Neural crest cell (in vitro differentiated cells): Measurements from ENCODE around the gene XRN2. TPM values are rescaled to one million over a fixed set of nuclear protein-coding genes. Genes with fewer than 3 reads are reported as not detected.
A peak's percentile ranks its signal among the peaks of the same experiment; 100 is the strongest.

ENCODE experiments used
- DNase-seq: peaks from one replicate; pipeline ENCODE4 v3.0.0; 2021; ENCODE audit warnings: low read depth, mixed read lengths, low spot score
- H3K27ac Mint-ChIP-seq: one replicate; pipeline ENCODE4 v1.8.0; 2021; ENCODE audit warnings: mild to moderate bottlenecking, mixed read lengths; ENCODE audit not compliant: unreplicated experiment
- H3K27me3 Mint-ChIP-seq: 2 replicates; pipeline ENCODE4 v1.8.0; 2021; ENCODE audit warnings: low read depth, mild to moderate bottlenecking, mixed read lengths
- H3K36me3 Mint-ChIP-seq: 2 replicates; pipeline ENCODE4 v1.8.0; 2021; ENCODE audit warnings: low read depth, mild to moderate bottlenecking, mixed read lengths
- H3K4me1 Mint-ChIP-seq: 2 replicates; pipeline ENCODE4 v1.8.0; 2021; ENCODE audit warnings: mixed read lengths
- H3K4me3 Mint-ChIP-seq: one replicate; pipeline ENCODE4 v1.8.0; 2021; ENCODE audit warnings: mild to moderate bottlenecking, mixed read lengths
- H3K9me3 Mint-ChIP-seq: 2 replicates; pipeline ENCODE4 v1.8.0; 2021; ENCODE audit warnings: mixed read lengths
- total RNA-seq: library from RNA; stranded (reverse); gene quantifications from 2 replicates; pipeline ENCODE4 v1.2.1, GENCODE V29; 2021
- TF ChIP-seq, protein P1 (sequence below): fragments of 200-600 bp; sonication (generic); conservative IDR thresholded peaks from 2 replicates; pipeline ENCODE4 v1.5.0; 2021; ENCODE audit warnings: antibody characterized with exemption, mild to moderate bottlenecking

XRN2 gene
- total RNA-seq, 1 donor from 2014 or later, result 101 TPM

DNA sequence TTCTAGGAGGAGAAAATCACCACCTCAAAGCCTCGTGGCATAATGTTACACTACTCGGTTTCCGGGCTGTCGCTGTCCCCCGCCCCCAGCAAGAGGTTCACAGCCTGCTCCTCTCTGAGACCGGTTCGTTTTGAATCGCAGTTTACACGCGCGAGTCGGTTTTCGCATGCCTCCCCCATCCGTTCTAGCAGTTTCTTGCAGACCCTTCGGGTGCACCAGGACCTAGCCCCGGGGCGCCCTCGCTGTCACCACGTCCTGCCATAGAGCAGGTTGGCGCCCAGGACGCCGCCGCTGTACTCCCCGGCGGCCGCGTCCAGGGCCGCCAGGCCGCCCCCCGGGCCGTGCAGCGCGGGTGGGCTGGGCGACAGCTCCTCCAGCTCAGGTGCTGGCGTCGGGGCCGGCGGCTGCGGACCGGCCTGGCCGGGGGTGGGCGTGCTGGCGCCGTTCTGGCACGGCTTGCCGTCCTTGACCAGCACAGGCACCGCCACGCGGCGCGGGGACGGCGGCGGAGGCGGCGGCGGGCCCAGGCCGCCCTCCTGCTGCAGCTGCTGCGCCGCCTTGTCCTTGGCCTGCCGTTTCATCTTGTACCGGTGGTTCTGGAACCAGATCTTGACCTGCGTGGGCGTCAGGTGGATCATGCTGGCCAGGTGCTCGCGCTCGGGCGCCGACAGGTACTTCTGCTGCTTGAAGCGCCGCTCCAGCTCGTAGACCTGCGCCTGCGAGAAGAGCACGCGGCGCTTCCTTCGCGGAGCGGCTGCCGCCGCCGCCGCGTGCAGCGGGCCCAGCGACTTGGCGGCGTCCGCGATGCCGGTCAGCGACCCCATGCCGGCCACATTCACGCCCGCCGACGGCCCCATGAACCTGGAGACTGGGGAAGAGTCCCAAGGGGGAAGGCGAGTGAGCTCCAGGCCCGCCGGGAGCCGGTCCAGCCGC is 92.8 kb downstream of the XRN2 start:
- peaks cover 8% of the 10 kb centered on the region for H3K4me1 Mint-ChIP-seq
- peaks cover 2% of the 10 kb centered on the region for H3K36me3 Mint-ChIP-seq
- no peak overlapping the region for H3K27ac Mint-ChIP-seq
- no peaks in the 10 kb centered on the region for H3K9me3 Mint-ChIP-seq
- DNase-seq, result no peak
- TF ChIP-seq, protein P1, sequence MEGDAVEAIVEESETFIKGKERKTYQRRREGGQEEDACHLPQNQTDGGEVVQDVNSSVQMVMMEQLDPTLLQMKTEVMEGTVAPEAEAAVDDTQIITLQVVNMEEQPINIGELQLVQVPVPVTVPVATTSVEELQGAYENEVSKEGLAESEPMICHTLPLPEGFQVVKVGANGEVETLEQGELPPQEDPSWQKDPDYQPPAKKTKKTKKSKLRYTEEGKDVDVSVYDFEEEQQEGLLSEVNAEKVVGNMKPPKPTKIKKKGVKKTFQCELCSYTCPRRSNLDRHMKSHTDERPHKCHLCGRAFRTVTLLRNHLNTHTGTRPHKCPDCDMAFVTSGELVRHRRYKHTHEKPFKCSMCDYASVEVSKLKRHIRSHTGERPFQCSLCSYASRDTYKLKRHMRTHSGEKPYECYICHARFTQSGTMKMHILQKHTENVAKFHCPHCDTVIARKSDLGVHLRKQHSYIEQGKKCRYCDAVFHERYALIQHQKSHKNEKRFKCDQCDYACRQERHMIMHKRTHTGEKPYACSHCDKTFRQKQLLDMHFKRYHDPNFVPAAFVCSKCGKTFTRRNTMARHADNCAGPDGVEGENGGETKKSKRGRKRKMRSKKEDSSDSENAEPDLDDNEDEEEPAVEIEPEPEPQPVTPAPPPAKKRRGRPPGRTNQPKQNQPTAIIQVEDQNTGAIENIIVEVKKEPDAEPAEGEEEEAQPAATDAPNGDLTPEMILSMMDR, result no peak
- H3K4me3 Mint-ChIP-seq, result peak overlapping the region; percentile 76
- peaks cover 86% of the 10 kb centered on the region for H3K27me3 Mint-ChIP-seq

DNA sequence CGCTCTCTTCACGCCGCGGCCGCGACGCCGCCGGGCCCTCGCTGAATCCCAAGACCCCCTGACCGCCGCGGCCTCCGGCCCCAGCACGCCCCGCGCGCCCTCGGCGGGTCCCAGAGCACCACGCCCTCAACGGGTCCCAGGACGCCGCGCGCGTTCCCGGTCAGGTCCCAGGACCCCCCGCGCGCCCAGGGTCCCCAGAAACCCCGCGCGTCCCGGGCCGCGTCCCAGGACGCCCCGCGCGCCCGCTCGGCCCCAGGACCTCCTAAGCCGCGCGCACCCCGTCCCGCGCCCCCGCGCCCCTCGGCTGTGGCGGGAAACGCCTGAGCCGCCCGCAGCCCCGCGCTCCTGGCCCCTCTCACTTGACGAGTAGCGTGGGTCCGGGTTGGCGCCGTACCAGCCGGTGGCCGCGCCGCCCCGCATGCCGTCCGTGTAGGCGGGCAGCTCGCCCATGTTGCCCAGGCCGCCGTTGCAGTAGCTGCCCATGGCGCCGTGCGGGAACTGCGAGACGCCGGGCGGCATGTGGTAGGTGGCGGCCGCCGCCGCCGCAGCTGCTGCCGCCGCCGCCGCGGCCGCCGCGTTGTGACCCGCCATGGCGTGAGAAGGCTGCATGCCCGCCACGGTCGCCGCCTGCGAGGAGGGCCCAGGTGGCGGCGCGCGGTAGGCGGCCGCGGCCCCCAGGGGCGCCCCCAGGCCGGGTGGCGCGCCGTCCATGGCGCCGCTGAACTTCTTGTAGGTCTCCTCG is 93.6 kb downstream of the XRN2 start:
- no peak overlapping the region for H3K27ac Mint-ChIP-seq
- DNase-seq, result no peak
- no peaks in the 10 kb centered on the region for H3K36me3 Mint-ChIP-seq
- TF ChIP-seq, protein P1, result no peak
- peaks cover 87% of the 10 kb centered on the region for H3K27me3 Mint-ChIP-seq
- peaks cover 6% of the 10 kb centered on the region for H3K4me1 Mint-ChIP-seq
- H3K4me3 Mint-ChIP-seq, result no peak overlapping the region
- no peaks in the 10 kb centered on the region for H3K9me3 Mint-ChIP-seq

DNA sequence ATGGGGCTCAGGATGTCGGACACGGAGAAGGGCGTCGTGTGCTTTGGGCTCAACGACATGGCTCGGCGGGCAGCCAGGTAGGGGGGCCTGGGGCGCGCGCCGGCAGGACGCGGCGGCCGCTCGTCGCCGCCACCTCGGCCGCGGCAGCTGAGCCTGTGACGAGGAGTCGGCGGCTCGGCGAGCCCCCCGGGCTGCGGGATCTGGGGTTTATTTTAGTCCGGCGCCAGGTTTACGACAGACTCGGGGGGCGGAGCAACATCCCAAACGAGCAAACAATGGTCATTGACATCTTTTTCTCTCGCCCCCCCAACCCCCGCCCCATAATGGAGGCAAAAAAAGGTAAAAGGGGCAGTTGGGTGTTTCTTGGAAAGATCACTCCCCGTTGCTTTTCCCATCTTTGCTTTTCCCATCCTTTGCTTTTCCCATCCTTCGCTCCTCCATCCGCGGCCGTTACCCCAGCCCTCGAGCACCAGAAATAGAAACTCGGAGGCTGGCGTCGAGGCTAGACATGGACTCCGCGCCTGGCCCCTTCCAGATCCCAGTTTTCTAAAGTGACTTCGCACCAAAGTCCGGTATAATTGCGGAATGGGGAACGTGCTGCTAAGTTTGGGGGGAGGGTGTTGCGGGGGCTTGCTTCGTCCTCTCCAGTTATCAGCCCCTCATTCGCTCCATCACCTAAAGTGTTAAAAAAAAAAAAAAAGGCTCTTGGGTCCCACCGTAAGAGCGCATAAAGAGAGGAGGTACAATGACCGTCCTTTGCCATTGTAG is 94.4 kb downstream of the XRN2 start, which contains the start of gene NKX2-4:
Gene NKX2-4, minus strand, starts transcription at position 186 of the 768 bp plus-strand sequence. Its CDS starts 127 bp downstream, at position 59.
- no peaks in the 10 kb centered on the region for H3K9me3 Mint-ChIP-seq
- TF ChIP-seq, protein P1, result no peak
- no peak for DNase-seq
- no peak within 1 kb of the TSS for H3K27ac Mint-ChIP-seq
- H3K4me1 Mint-ChIP-seq, result peaks cover 3% of the 10 kb centered on the region
- peak within 1 kb of the TSS; percentile 57 for H3K4me3 Mint-ChIP-seq
- peaks cover 86% of the 10 kb centered on the region for H3K27me3 Mint-ChIP-seq
- H3K36me3 Mint-ChIP-seq, result no peaks in the 10 kb centered on the region

DNA sequence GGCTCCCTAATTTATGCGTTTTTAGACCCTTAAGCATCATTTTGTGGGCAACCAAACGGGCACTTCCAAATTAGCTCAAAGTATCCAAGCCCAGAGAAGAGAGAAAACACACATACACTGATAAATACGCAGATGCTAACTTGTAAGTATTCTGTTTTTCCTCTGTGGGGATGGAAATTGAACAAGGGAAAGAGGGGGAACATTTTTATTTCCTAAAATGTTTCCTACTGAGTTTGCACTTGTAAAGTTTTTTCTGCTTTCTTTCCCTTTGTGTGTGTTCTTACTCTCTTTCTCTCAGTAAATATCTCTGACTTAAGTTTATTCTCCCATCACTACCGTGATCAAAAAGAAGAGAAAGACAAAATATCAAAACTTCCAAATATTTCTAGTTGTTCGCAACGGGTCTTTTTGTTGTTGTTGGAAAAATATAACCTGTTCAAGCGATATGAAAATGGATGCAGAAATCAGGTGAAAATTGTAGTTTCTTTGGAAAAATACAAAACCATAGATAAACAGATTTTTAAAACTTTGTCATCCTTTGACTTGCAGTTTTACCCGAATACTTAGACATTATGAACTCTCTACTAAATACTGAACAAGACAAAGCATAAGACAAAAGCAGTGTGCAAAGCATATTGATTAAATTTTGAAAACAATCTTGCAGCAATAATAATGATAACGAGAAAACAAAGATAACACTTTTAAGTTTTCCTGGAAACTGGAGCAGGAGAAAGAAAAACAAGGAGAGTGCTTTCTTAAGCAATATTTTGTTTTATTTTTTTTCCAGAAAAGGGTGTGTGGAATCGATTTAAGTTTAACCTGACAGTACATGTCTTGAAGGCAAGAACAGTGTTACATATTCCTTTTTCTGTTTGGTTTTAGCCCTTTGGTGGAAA is 95.2 kb downstream of the XRN2 start:
- H3K27ac Mint-ChIP-seq, result no peak overlapping the region
- peaks cover 84% of the 10 kb centered on the region for H3K27me3 Mint-ChIP-seq
- no peak for DNase-seq
- peak overlapping the region; percentile 57 for H3K4me3 Mint-ChIP-seq
- H3K36me3 Mint-ChIP-seq, result no peaks in the 10 kb centered on the region
- H3K4me1 Mint-ChIP-seq, result peaks cover 3% of the 10 kb centered on the region
- TF ChIP-seq, protein P1, result no peak
- H3K9me3 Mint-ChIP-seq, result no peaks in the 10 kb centered on the region
